DOHH2 (cell line): ENCODE data around the gene CRYBG3.

Experiments used
- EZH2phosphoT487 ChIP-seq: fragments of 200-600 bp; sonication (generic); IDR thresholded peaks from 2 replicates; pipeline ENCODE4 v1.6.1; 2017; ENCODE audit warnings: borderline replicate concordance, mild to moderate bottlenecking, antibody characterized with exemption, low read length, moderate library complexity, mixed read lengths
- TF ChIP-seq, protein P1 (sequence below): fragments of 200-600 bp; sonication (generic); IDR thresholded peaks from one replicate; pipeline ENCODE4 v1.5.1; 2014; ENCODE audit warnings: antibody characterized with exemption, mild to moderate bottlenecking, low read depth, low read length; ENCODE audit not compliant: poor library complexity, severe bottlenecking

GRCh38 chr3:97815149-97815917 lies 6.5 kb upstream of the CRYBG3 start:
- TF ChIP-seq, protein P1, sequence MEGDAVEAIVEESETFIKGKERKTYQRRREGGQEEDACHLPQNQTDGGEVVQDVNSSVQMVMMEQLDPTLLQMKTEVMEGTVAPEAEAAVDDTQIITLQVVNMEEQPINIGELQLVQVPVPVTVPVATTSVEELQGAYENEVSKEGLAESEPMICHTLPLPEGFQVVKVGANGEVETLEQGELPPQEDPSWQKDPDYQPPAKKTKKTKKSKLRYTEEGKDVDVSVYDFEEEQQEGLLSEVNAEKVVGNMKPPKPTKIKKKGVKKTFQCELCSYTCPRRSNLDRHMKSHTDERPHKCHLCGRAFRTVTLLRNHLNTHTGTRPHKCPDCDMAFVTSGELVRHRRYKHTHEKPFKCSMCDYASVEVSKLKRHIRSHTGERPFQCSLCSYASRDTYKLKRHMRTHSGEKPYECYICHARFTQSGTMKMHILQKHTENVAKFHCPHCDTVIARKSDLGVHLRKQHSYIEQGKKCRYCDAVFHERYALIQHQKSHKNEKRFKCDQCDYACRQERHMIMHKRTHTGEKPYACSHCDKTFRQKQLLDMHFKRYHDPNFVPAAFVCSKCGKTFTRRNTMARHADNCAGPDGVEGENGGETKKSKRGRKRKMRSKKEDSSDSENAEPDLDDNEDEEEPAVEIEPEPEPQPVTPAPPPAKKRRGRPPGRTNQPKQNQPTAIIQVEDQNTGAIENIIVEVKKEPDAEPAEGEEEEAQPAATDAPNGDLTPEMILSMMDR: no peak
- no peak for TF ChIP-seq EZH2phosphoT487
